Stomach (tissue), 9 donors: ENCODE measurements around the gene ZFP69B. TPM values are rescaled to one million over a fixed set of nuclear protein-coding genes. Genes with fewer than 3 reads are reported as not detected.

ENCODE experiments used
- DNase-seq, 2 donors: peaks; one replicate each; pipeline versions ENCODE4 v3.0.0 to v3.0.0-alpha.2; 2013 to 2019
- H3K27ac ChIP-seq, 5 donors: fragments of 200-600 bp in 4 of 5; sonication (generic) in 4 of 5; one replicate each; pipeline ENCODE4 v1.5.1; 2013 to 2019; ENCODE audit warnings: mild to moderate bottlenecking in 1 of 5, moderate library complexity in 1 of 5
- H3K27me3 ChIP-seq, 3 donors: fragments of 200-600 bp; sonication (generic); one replicate each; pipeline ENCODE4 v1.5.1; 2017 to 2019; ENCODE audit warnings: mixed run types in 1 of 3
- H3K36me3 ChIP-seq, 4 donors: fragments of 200-600 bp; sonication (generic); 1 replicate in 3 of 4; 2 replicates in 1 of 4; pipeline ENCODE4 v1.5.1; 2016 to 2019
- H3K4me1 ChIP-seq, 4 donors: fragments of 200-600 bp; sonication (generic); one replicate each; pipeline ENCODE4 v1.5.1; 2016 to 2019
- H3K4me3 ChIP-seq, 4 donors: fragments of 200-600 bp; sonication (generic) in 3 of 4; one replicate each; pipeline ENCODE4 v1.5.1; 2016 to 2019; ENCODE audit warnings: mild to moderate bottlenecking in 1 of 4
- H3K9me3 ChIP-seq, 4 donors: fragments of 200-600 bp; sonication (generic); one replicate each; pipeline ENCODE4 v1.5.1; 2016 to 2019
- CTCF ChIP-seq, 7 experiments: fragments of 450-650 bp in 4 of 7; fragments of 200-600 bp in 3 of 7; sonication (generic) in 3 of 7; IDR thresholded peaks; one replicate each; pipeline ENCODE4 v1.5.1; 2016 to 2019; ENCODE audit warnings: antibody characterized with exemption in 7 of 7, control low read depth in 2 of 7, mild to moderate bottlenecking in 1 of 7
- EP300 ChIP-seq: sonication (generic); formaldehyde crosslinking; IDR thresholded peaks from one replicate; pipeline ENCODE4 v1.6.1; 2017; ENCODE audit warnings: antibody characterized with exemption
- POLR2A ChIP-seq, 4 donors: fragments of 450-650 bp; IDR thresholded peaks; one replicate each; pipeline ENCODE4 v1.6.1; 2016; ENCODE audit warnings: antibody characterized with exemption in 4 of 4, control low read depth in 2 of 4, mild to moderate bottlenecking in 1 of 4, moderate library complexity in 1 of 4
- POLR2AphosphoS5 ChIP-seq, 3 donors: sonication (generic); formaldehyde crosslinking; IDR thresholded peaks; one replicate each; pipeline ENCODE4 v1.6.1; 2016; ENCODE audit warnings: antibody characterized with exemption in 3 of 3
- WGBS, 5 donors: extraction: QIAGEN DNeasy Blood & Tissue Kit in 3 of 5; methylation state at CpG; one replicate each; pipeline versions ENCODE4 v1.1.5 to v1.1.7; 2013 to 2018; 5-methylcytosine and 5-hydroxymethylcytosine counted together
- intact Hi-C: fragments of 100-400 bp; cut with DNase I; formaldehyde crosslinking; loops from one replicate; pipeline ENCODE4 v1.15.1; 2023; ENCODE audit warnings: low total_unique reads
- polyA plus RNA-seq, 3 donors: library from polyadenylated mRNA; stranded (reverse); fragments of 200-250 nt; gene quantifications; one replicate each; pipeline ENCODE4 v1.2.3, GENCODE V29; 2013
- total RNA-seq, 5 donors: library from RNA; depleted of rRNA; stranded (reverse); fragments of >200 nt; gene quantifications; one replicate each; pipeline versions ENCODE4 v1.1.0 to v1.2.3, GENCODE V29; 2014 to 2016
- donor health status: healthy with polysubstance abuse.
- donor health status: Bipolar disorder and iron deficiency.
- donor health status: healthy.

ZFP69B gene
- total and polyA plus RNA-seq, 8 donors = 0.35 to 2.0 (median 0.81) TPM; not detected in 3

GRCh38 chr1:40425198-40425597 is 25.1 kb upstream of the ZFP69B start:
- intact Hi-C loops = no loop called here
- H3K4me3 ChIP-seq = no peak overlapping the region
- no peaks in the 10 kb centered on the region for H3K9me3 ChIP-seq
- peaks cover 0 to 25% (median 0%) of the 10 kb centered on the region in 4 donors for H3K4me1 ChIP-seq
- no peaks in the 10 kb centered on the region for H3K27me3 ChIP-seq
- whole genome bisulfite sequencing, 5 donors = 59 to 95% (median 90%) methylated on average over 4 of the region's 4 CpGs
- no peak overlapping the region for H3K27ac ChIP-seq
- peaks cover 13 to 37% (median 35%) of the 10 kb centered on the region in 4 donors for H3K36me3 ChIP-seq
- no peak for DNase-seq
- no peak for TF ChIP-seq POLR2A (IDR thresholded peaks at IDR 0.05)
- TF ChIP-seq EP300 = no peak
- no peak for TF ChIP-seq POLR2AphosphoS5 (IDR thresholded peaks at IDR 0.05)
- no peak for TF ChIP-seq CTCF (IDR thresholded peaks at IDR 0.05)

DNA sequence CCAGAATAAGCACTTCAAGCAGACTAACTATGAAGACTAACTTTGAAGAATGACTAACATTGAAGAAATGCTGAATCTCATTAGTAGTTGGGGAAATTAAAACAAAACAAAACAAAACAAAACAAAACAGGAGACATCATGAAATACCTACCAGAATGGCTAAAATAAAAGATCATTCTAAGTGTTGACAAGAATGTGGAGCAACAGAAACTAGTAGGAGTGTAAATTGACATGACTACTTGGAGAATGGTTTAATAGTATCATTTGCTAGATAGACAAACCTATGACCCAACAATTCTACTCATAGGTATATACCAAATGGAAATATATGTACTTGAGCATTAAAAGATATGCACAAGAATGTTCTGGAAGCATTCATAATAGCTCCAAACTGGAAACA is 18.9 kb upstream of the ZFP69B start:
- intact Hi-C loops = no loop called here
- TF ChIP-seq EP300 (no peak), POLR2AphosphoS5 (IDR thresholded peaks at IDR 0.05) (no peak), POLR2A (IDR thresholded peaks at IDR 0.05) (no peak), CTCF (IDR thresholded peaks at IDR 0.05) (no peak)

GRCh38 chr1:40432644-40433390 is 17.5 kb upstream of the ZFP69B start:
- Histone ChIP-seq H3K27ac (no peak overlapping the region), H3K27me3 (no peaks in the 10 kb centered on the region), H3K4me1 (no peaks in the 10 kb centered on the region), H3K36me3 (no peaks in the 10 kb centered on the region), H3K9me3 (no peaks in the 10 kb centered on the region), H3K4me3 (no peak overlapping the region)
- WGBS, 5 donors = 74 to 82% (median 80%) methylated on average over 3 of the region's 3 CpGs
- no peak for DNase-seq
- TF ChIP-seq CTCF (IDR thresholded peaks at IDR 0.05) = no peak
- no peak for TF ChIP-seq EP300
- no peak for TF ChIP-seq POLR2AphosphoS5 (IDR thresholded peaks at IDR 0.05)
- TF ChIP-seq POLR2A (IDR thresholded peaks at IDR 0.05) = no peak
- intact Hi-C loops = no loop called here

More for the DNA sequence above, 18.9 kb upstream of the ZFP69B start:
- no peak for DNase-seq
- H3K9me3 ChIP-seq = no peaks in the 10 kb centered on the region
- H3K4me1 ChIP-seq = no peaks in the 10 kb centered on the region
- H3K27ac ChIP-seq = no peak overlapping the region
- H3K27me3 ChIP-seq = no peaks in the 10 kb centered on the region
- H3K4me3 ChIP-seq = no peak overlapping the region
- no peaks in the 10 kb centered on the region for H3K36me3 ChIP-seq

GRCh38 chr1:40435471-40435870 is 14.8 kb upstream of the ZFP69B start:
- H3K27ac ChIP-seq = no peak overlapping the region
- H3K4me1 ChIP-seq = no peaks in the 10 kb centered on the region
- no peak for DNase-seq
- no peaks in the 10 kb centered on the region for H3K9me3 ChIP-seq
- H3K4me3 ChIP-seq = no peak overlapping the region
- intact Hi-C loops = no loop called here
- TF ChIP-seq EP300 (no peak), POLR2AphosphoS5 (IDR thresholded peaks at IDR 0.05) (no peak), CTCF (IDR thresholded peaks at IDR 0.05) (no peak), POLR2A (IDR thresholded peaks at IDR 0.05) (no peak)
- no peaks in the 10 kb centered on the region for H3K36me3 ChIP-seq
- no peaks in the 10 kb centered on the region for H3K27me3 ChIP-seq
- 71 to 91% (median 87%) methylated on average over 2 to 5 of the region's 5 CpGs for WGBS, 5 donors
